Brain microvascular endothelial cell (primary cell): ENCODE measurements around the gene BRWD1.

Experiments
- DNase-seq: peaks from one replicate; pipeline ENCODE4 v3.0.0-alpha.2; 2020
- H3K27ac ChIP-seq: fragments of 250-450 bp; sonication (Bioruptor Pico); 2 replicates; pipeline ENCODE4 v1.5.1; 2020; ENCODE audit warnings: mild to moderate bottlenecking, moderate library complexity
- H3K27me3 ChIP-seq: fragments of 250-450 bp; sonication (Bioruptor Pico); replicated peaks from 2 replicates; pipeline ENCODE4 v1.5.1; 2020; ENCODE audit warnings: mild to moderate bottlenecking
- H3K36me3 ChIP-seq: fragments of 250-450 bp; sonication (Bioruptor Pico); replicated peaks from 2 replicates; pipeline ENCODE4 v1.5.1; 2020; ENCODE audit warnings: mild to moderate bottlenecking
- H3K4me3 ChIP-seq: 2 replicates; pipeline ENCODE4 v1.5.1; 2011; ENCODE audit warnings: low read depth, mild to moderate bottlenecking, control low read depth, low read length, moderate library complexity
- in situ Hi-C: cut with HindIII; loops from 2 replicates; pipeline ENCODE4 v1.10.0; 2017; ENCODE audit warnings: low sequenced_read_pairs, low pct_ligation_motif_present
- TF ChIP-seq, protein P1 (sequence below): IDR thresholded peaks from 2 replicates; pipeline ENCODE4 v1.5.1; 2011; ENCODE audit warnings: low read depth, mild to moderate bottlenecking, moderate library complexity, low read length, control low read depth, inconsistent platforms; ENCODE audit errors: missing control alignments

Gene BRWD1

DNA sequence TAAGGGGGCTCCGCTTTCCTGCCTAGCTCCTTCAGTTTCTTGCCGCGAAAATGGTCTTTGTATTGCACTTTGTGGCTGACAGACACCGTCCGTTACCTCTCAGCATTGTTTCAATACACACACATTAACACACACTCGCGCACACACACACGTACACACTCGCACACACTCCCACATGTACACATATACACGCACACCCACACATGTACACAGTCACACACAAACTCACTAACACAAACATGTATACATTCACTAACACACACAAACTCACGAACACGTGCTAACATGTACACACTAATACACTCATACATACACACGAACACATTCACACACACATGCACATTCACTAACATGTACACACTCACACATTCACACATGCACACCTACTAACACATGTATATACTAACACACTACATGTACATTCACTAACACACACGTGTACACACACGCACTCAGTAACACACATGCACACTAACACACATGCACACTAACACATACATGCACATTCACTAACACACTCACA, 179.1 kb downstream of the BRWD1 start:
- Histone ChIP-seq H3K27me3 (no peaks in the 10 kb centered on the region), H3K4me3 (no peak overlapping the region), H3K27ac (no peak overlapping the region), H3K36me3 (no peaks in the 10 kb centered on the region)
- no peak for DNase-seq
- TF ChIP-seq, protein P1, sequence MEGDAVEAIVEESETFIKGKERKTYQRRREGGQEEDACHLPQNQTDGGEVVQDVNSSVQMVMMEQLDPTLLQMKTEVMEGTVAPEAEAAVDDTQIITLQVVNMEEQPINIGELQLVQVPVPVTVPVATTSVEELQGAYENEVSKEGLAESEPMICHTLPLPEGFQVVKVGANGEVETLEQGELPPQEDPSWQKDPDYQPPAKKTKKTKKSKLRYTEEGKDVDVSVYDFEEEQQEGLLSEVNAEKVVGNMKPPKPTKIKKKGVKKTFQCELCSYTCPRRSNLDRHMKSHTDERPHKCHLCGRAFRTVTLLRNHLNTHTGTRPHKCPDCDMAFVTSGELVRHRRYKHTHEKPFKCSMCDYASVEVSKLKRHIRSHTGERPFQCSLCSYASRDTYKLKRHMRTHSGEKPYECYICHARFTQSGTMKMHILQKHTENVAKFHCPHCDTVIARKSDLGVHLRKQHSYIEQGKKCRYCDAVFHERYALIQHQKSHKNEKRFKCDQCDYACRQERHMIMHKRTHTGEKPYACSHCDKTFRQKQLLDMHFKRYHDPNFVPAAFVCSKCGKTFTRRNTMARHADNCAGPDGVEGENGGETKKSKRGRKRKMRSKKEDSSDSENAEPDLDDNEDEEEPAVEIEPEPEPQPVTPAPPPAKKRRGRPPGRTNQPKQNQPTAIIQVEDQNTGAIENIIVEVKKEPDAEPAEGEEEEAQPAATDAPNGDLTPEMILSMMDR = no peak
- in situ Hi-C loops = no loop called here
